NCI-H2107 (cell line): Measurements from ENCODE around the gene JAGN1.
A peak's percentile ranks its signal among the peaks of the same experiment; 100 is the strongest.
"Not testable (repeated sequence)": the region's sequence is repeated elsewhere in the genome, so short reads cannot be mapped to it uniquely, and the experiment has no call there.

Experiments used
- DNase-seq: peaks from one replicate; lab custom pipeline; 2025; lab: John Stamatoyannopoulos, UW

Gene JAGN1

DNA sequence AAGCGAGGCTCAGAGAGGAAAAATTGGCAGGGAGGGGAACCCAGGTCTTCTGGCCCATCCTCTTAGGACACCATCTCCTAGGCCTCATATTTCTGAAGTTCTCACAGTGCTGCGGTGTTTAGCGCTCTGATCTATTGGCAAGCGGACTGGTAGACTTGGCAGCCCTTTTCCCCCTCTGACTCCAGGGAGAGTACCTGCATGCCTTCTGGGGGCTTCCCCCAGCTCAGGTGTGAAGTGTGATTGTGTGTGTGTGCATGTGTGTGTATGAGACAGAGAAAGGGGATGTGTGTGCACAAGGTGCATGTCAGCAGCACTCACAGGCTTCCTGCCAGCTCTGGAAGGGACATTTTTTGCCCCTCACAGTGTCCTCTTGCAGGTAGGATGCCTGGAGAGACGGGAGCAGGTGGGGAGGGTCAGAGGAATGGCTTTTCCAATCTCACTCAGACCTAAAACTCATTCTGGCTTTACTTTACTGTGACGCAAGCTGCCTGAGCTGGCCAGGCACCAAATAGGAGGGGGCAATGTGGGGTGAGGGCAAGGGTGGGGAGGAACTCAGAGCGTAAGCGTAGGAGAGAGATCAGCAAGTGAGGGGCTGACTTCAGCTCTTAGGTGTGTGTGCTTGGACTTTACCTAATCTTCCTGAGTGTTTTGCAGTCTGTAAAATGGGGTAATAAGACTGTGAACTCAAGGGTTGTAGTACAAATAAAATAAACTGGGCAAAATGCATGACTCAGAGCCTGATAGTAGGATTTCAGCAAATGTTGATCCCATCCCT lies 8.2 kb downstream of the JAGN1 start:
- DNase-seq = no peak

- no peak for DNase-seq
Measured at GRCh38 chr3:9899289-9899791, 8.9 kb downstream of the JAGN1 start.

GRCh38 chr3:9900965-9901415 lies 10.6 kb downstream of the JAGN1 start:
- DNase-seq = not testable (repeated sequence)

DNA sequence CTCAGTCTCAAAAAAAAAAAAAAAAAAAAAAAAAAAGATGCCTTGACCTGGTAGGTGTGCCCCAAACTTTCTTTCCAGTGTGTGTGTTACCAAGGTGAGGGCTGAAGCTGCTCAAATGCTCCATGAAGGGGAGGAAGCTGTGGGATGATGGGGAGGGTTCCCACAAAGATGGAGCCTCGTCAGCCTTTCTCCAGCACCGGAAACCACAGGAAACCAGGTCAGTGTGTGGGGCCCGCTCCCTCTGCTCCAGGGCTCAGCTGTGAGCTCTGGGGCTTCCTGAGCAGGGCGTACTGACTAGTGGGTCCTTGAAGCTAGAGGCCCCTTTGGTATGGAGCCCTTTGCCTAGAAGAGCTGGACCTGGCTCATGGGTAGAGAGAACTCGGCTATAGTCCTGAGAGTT lies 11.6 kb downstream of the JAGN1 start:
- no peak for DNase-seq

DNA sequence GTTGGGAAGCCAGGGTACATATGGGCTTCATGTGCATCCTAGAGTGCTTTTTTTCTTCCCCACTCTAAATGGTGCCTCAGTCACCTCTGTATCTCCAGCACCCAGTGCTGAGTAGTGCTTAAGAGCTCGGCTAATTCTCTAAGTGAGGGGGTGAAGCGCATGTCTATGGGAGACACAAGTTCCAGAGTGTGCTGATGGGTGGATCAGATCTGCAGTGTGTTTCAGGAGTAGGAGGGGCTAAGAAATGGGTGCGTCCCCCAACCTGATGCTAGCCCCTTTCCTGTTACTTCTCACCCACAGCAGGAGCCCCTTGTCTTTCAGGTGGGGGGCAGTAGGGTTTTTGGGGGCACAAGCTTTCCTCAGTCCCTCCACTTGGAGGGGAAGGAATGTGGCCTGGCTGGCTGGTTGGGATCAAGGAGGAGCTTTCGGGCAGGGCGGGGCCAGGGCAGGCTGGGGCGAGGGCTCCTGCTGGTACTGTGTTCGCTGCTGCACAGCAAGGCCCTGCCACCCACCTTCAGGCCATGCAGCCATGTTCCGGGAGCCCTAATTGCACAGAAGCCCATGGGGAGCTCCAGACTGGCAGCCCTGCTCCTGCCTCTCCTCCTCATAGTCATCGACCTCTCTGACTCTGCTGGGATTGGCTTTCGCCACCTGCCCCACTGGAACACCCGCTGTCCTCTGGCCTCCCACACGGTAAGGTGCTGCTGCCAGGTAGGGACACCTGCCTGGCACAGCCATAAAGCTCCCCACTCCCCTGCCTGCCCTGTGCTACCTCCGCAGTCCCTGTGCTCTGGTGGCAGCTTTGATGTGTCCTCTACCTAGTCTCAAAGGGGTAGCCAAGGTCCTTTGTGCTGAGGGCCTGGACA lies 12.2 kb downstream of the JAGN1 start, which contains the start of gene IL17RE:
Gene IL17RE, plus strand, starts transcription at position 477 of the 866 bp plus-strand sequence. Its CDS starts 85 bp downstream, at position 562.
- no peak for DNase-seq

DNA sequence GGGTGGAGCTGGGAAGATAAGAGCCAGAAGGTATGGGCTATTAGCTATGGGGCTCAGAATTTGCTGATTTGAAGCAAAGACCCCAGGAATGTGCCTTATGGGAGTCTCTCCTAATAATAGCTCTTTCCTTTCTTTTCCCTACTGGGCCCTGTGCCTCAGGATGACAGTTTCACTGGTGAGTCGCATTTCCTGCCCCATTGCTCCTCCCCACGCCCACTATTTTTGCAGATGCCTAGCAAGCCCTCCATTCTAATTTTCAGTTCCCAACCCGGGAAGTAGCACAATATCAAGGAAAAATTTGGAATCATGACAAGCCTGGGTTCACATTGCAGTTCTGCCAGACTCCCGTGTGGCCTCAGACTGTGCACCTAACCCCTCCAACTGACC lies 12.8 kb downstream of the JAGN1 start:
- no peak for DNase-seq

- DNase-seq = no peak
Measured at GRCh38 chr3:9903904-9904303, 13.5 kb downstream of the JAGN1 start.

- DNase-seq = no peak
Measured at GRCh38 chr3:9906480-9906879, 16.1 kb downstream of the JAGN1 start.

DNA sequence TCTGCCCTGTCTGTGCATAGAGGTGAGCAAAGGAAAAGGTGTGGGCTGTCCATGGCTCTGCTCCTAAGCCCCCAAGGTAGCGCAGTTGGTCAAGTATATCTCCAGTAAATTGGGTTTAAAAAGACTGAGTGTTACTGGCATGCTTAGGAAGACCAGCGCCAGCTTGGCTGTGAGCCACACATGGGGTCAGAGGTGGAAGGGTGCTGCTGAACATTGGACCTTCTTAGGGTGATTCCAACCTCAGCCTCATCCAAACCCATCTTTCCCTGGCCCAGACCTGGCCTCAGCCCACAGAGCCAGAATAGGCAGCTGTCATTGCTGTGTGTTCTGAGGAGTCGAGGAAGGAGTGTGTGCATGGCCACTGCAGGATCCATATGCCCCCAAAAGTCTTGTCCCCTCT lies 17.9 kb downstream of the JAGN1 start:
- DNase-seq = no peak

DNA sequence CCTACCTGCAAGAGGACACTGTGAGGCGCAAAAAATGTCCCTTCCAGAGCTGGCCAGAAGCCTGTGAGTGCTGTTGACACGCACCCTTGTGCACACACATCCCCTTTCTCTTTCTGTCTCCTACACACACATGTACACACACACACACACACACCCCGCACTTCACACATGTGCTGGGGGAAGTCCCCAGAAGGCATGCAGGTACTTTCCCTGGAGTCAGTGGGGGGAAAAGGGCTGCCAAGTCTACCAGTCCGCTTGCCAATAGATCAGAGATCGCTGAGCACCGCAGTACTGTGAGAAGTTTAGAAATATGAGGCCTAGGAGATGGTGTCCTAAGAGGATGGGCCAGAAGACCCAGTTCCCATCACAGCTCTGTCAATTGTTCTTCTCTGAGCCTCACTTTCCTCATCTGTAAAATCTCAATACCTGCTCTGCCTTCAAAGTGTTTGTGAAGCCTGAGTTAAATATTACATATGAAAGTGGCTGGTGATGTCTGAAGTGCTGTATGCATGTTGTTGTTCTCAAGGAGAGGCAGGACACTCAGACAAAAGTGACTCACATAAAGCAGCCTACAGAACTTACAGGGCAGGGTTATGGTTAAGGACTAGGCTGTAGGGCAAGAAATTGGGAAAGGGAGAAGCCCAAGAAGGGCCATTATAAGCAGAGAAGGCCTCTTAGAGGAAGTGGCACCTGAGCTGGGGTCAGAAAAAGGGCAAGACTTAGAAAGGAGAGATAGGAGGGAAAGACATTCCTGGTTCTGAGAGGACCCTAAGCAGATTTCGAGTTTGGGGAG lies 19.0 kb downstream of the JAGN1 start:
- DNase-seq = no peak

- DNase-seq = no peak
Measured at GRCh38 chr3:9911863-9912262, 21.5 kb downstream of the JAGN1 start.

DNA sequence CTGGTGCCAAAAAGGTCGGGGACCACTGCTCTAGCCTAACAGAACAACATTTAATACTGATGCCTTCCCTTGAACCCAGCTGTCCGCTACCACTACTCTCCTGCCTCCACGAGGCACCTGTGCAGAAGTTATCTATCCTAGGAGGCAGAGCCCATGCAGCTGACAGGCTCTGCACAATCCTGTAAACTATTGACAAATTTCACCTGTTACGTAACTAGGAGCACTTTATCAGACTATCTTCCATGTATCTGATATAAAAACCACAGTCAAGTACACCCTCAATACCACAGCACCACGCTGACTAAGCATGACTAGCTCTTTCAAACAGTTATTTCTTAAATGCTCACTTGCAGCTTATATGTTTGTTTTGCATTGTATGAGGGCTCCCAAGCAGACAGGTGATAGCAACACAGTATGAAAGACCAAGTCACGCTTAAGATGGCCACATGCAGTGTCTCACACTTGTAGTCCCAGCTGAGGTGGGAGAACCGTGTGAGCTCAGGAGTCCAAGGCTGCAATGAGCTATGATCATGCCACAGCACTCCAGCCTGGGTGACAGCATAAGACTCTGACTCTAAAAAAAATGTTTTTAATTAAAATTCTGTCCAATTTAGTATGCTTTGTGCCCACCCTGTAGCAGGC lies 22.0 kb downstream of the JAGN1 start:
- peak; percentile 46 for DNase-seq

DNA sequence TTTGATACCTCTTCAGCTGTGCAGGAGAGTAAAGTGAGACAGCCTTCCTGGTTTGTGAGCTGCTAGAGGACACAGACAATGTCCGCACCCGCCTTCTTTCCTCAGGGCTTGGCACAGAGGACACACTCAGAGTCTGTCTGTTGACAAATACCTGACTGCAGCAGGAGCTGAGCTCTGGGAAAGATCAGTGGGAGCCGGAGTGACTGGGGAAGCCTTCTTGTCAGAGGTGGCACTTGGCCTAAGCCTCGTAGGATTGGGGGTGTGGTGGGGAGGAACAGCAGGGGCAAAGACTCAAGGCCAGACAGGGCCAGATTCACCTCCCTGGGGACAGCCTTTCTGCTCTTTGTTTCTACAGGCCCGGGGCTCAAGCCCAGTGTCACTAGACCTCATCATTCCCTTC lies 23.2 kb downstream of the JAGN1 start:
- no peak for DNase-seq

DNA sequence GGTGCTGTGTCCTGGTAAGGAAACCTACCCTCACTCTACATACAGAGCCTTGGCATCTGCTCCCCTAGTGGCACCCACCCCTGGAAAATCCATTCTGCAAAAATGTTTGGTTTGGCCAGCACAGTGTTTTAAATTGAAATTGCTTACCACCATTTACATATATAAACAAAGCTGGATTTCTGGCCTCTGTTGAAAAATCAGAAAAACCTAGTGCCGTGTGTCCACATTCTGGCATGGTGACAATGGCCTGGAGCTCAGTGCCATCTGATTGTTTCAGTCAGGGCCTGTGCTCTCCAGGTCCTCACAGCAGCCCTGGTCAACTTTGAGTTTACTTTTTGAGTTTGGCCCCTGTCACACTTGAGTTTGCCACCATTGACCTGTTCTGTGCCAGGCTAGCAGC lies 23.6 kb downstream of the JAGN1 start:
- DNase-seq = no peak

GRCh38 chr3:9914559-9915253 lies 24.3 kb downstream of the JAGN1 start:
- no peak for DNase-seq

GRCh38 chr3:9915254-9916141 lies 25.1 kb downstream of the JAGN1 start:
- no peak for DNase-seq

- no peak for DNase-seq
Measured at GRCh38 chr3:9916346-9916733, 25.9 kb downstream of the JAGN1 start.

DNA sequence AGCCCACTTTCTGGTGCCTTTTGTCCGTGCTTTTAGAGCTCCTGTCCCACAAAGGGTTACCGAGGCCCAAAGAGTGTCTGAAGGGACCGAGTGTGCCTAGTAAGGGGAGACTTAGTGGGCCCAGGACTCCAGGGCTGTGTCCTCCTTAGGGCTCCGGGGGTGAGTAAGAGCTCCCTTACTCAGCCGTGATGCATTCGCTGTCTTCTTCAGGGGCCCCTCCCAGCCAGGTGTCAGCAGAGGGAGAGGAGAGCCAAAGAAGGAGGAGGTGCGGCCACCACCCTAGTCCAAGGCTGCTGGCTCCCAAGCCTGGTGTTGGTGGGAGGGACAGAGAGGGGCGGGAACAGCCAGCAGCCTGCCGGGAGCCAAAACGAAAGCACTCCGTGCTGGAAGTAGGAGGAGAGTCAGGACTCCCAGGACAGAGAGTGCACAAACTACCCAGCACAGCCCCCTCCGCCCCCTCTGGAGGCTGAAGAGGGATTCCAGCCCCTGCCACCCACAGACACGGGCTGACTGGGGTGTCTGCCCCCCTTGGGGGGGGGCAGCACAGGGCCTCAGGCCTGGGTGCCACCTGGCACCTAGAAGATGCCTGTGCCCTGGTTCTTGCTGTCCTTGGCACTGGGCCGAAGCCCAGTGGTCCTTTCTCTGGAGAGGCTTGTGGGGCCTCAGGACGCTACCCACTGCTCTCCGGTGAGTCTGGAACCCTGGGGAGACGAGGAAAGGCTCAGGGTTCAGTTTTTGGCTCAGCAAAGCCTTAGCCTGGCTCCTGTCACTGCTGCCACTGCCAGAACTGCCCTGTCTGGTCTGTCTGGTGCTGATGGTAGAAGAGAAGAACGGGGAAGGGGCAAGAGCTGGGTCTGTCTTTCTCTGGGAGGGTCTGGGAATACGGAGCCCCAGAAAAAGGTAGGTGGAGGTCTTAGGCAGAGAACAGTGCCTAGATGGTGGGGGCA lies 26.6 kb downstream of the JAGN1 start, which contains the start of gene IL17RC:
Gene IL17RC, plus strand, starts transcription at position 365 of the 947 bp plus-strand sequence. Its CDS starts 218 bp downstream, at position 583.
- peak; percentile 56 for DNase-seq

GRCh38 chr3:9917820-9918219 lies 27.4 kb downstream of the JAGN1 start:
- no peak for DNase-seq
